Dedifferentiated amniotic fluid mesenchymal stem cell (primary cell): Measurements from ENCODE around the gene KREMEN1.

Experiments
- DNase-seq: peaks from one replicate; pipeline ENCODE4 v3.0.0-alpha.2; 2016; ENCODE audit errors: extremely low spot score

The KREMEN1 gene

DNA sequence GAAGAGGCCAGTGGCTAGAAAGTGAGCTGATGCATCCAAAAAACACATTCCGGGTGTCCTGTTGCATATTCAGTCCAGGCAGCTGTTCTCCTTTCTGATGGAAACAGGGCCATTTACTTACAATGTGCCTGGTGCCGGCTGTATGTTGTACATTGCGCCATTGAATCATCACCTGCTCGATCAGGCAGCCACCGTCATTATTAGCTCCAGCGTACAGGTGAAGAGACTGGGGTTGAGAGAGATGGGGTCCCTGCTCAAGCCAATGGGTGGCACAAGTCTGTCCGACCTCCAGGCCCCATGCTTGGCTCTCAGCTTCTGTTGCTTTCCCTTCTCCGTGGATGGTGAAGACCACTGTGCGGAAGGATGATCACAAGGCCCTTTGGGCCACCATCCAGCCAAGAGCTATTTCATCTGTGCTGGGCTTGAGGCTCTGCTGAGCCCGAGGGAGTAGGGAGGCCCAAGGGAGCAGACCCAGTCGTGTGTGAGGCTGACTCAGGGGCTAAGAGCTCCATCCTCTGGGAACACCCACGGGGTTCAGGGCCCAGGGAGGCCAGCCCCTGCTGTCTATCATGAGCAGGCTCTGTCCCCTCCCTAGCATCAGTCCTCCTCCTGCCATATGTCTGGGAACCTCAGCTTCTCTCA lies 112.1 kb downstream of the KREMEN1 start:
- DNase-seq, result no peak

DNA sequence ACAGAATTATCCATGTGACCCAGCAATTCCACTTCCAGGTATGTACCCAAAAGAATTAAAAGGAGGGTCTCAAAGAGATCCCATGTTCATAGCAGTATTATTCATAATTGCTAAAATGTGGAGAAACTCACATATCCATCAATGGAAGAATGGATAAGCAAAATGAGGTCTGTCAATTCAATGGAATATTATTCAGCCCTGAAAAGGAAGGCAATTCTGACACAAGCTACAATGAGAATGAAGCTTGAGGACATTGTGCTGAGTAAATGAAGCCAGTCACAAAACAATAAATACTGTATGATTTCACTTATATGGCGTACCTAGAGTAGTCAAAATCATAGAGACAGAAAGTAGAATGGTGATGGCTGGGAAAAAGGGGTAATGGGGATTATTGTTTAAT lies 113.5 kb downstream of the KREMEN1 start:
- DNase-seq, result no peak

DNA sequence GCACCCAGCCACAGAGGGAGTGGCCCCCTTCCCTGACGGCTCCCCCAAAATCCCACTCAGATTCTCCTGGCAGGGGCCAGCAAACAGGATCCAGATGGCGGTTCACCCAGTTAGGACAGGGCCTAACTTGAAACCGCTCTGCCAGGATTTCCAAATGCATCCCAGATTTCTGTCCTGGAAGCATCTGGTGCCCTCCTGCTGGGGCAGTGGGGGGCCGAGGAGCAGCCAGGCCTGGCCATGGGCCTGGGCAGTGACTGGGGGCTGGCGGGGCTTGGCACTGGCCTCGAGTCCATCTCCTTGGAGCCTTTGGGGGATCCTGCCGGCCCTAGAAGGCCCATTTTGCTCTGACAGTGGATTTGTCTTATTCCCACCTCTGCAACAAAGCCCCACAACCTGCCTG lies 115.0 kb downstream of the KREMEN1 start:
- DNase-seq, result no peak

DNA sequence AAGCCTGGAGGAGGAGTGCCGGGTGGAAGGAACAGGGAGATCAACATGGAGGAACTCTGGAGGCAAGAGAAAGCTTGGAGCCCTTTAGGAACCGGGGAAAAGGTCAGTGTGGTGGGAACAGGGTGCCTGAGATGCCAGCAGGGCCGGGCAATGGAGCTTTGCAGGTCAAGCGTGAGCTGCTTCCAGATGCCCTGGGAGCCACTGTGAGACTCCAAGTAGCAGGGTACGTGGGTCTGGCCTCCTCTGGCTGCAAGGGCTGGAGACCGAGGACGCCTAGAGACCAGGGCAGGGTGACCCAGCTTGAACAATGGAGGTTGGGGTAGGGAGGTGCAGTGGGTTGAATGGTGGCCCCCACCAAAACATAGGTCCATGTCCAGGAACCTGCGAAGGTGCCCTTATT lies 117.2 kb downstream of the KREMEN1 start:
- no peak for DNase-seq

DNA sequence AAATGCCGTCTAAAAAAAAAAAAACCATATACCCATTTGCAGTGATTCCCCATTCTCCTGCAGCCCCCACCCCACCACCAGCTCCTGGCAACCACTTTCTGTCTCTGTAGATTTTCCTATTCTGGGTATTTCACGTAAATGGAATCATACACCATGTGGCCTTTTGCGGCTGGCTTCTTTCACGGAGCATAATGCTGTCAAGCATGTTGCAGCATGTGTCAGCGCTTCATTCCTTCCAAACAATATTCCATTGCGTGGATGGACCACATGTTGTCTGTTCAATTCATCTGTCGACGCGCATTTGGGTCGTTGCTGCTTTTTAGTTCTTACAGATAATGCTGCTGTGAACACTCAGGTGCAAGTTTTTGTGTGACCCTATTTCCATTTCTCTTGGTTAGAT lies 118.1 kb downstream of the KREMEN1 start:
- DNase-seq, result no peak

DNA sequence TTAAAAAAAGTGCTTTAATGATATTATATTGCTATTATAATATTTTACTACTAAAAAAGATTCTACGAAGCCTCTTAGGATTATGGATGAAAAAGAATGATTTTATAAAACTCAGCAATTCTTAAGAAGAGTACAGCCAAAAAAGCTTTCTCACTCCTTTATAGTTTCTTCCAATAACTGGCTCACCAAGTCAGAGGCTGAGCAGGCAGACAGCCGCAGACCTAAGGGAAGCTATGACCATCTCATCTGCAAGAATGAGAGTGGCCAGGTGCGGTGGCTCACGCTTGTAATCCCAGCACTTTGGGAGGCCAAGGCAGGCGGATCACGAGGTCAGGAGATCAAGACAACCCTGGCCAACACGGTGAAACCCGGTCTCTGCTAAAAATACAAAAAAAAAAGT lies 120.2 kb downstream of the KREMEN1 start:
- no peak for DNase-seq

DNA sequence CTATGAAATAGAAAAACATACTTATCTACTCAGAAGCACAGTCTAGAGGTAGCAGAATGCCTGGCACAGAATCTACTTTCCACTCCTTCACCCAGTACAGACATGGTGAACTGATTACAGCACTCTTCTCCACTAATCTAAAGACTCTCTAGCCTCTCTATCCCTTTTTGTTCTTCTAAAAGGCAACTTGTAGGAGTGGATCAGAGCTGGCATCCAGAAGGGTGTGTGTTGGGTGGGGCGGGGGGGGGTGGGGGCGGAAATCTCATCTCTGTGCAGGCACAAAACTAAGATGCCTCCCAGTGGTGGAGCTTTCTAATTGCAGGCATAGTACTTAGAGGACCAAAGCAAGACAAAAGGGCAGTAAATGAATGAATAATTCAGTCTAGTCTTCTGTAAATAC lies 121.3 kb downstream of the KREMEN1 start:
- DNase-seq, result no peak

DNA sequence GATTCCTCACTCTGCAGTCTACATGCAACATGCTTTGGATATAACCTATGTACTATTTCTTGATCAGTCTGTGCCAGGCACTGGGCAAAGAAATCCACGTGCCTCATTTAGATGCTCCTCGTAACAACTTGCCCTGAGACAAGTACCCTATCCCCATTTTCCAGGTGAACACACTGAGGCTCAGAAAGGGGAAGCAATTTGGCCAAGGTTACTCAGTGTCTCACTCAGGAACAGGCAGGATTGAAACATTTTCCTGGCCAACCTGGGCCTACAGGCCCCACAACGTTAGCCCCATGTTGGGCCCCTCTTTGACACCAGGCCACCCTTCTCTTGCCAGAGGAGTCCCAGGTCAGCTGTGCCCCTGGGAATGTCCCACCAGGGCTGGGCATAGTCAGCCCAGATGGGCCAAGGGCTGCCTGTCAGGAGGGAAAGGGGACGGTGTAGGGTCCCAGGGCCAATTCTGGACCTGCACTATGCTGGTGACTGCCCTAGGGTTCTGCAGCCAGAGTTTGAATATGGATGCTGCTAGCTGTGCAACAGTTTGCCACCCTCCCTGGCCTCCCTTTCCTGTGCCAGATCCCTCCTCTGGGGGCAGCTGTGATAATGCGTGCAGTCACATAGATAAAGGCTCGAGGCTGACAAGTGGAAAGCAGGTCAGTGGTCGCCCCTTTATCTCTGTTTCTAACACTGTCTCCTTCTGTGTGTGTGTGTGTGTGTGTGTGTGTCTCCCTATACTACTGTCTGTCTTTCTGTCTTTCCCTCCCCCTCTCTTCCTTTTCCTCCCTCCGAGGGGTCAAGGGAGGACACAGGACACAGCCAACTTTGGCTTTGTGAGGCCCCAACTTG lies 122.5 kb downstream of the KREMEN1 start:
- no peak for DNase-seq

DNA sequence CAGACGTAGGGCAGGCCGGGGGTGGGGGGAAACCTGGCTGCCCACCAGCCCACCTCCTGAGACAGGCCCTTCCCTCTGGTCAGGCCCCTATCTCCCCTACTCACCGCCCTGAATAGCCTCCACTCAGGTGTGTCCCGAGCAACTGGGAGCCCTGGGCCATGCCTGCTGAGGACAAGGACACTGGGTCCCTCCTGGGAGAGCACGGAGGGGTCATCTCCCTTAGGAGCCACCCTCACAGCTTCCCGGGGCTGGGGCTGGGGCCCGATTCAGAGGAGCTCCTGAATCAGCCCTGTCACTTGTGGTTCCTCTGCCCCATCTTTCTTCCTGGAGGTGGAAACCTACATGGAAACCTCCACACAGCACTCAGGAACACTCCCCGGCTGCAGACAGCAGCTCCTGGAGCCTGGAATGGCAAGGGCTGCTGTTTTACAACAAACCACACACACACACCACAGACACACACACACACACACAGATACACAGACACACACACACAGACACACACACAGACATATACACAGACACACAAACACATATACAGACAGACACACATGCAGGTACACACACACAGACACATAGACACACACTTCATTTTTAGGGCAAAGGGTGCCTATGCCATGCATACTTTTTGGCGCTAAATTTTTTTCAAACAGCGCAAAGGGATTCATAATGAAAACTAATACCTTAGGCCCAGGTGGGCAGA lies 123.3 kb downstream of the KREMEN1 start:
- DNase-seq, result no peak

DNA sequence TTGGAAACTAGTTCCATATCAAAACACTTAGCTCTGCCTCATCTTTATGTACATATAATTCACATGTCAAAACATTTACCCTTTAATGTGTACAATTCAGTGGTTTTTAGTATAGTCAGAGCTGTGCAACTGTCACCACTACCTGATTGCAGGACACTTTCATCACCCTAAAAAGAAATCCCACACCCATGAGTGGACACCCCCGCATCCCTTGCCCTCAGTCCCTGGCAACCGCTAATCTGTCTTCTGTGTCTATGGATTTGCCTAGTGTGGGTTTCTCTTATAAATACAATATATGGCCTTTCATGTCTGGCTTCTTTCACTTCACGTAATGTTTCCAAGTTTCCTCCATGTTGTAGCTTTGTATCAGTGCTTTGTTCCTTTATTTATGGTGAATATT lies 124.3 kb downstream of the KREMEN1 start:
- DNase-seq, result no peak

DNA sequence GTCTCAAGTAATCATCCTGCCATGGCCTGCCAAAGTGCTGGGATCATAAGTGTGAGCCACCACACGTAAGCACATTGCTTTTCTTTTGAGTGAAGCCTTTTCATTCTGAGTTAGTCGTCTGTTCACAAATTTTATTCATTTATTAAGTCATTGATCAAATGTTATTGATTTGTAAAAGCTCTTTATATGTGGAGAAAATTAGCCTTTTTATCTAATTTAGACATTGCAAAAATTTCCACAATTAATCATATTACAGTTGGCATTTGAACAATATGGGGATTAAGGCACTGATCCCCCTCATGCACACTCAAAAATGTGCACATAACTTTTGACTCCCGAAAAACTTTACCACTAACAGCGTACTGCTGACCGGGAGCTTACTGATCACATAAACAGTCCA lies 125.4 kb downstream of the KREMEN1 start:
- DNase-seq, result no peak

DNA sequence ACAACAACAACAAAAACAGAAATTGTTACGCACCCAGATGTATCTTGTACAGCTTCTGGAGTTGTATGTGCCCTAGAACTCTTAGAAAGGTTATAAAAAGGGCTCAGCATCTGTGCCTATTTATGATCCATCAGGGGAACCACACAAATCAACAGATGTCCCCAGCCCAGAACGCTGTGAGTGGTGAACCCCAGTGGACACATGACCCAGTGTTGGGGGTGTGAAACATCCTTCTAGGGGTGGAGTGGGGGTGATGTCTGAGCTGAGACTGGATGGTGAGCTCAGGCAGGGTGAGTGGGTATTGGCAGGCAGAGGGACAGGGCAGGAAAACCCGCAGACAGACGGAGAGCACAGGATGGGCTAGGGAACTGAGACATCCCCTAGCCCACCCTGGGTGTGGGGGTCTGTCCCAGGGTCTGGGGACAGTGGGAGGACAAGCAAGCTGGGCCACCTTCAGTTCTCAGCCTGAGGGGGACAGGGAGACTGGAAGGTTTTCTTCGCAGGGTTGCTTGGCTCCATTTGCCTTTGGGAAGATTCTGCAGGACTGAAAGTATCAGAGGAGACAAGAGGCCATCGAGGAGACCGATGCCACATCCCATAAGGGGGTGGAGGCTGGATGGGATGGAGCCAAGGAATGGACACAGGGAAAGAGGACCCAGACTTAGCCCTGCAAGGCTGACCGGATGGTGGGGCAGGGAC lies 127.0 kb downstream of the KREMEN1 start:
- no peak for DNase-seq

DNA sequence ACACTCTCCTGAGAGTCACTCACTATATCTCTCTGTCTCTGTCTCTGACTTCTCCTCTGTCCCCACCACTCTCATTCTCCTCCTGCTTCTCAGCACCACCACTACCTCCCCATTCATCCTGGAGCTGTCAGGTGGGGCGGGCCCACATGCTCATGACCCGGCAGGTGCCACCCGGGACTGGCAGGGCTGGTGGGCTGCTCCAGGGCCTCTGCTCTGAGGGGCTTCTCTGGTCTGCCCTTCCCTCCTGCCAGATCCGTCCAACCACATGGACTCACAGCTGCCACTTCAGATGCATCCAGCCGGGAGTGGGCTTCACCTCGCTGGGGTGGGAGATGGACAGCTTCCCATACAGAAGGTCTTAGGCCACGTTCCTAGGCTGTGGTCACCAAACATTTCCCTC lies 128.1 kb downstream of the KREMEN1 start:
- no peak for DNase-seq

DNA sequence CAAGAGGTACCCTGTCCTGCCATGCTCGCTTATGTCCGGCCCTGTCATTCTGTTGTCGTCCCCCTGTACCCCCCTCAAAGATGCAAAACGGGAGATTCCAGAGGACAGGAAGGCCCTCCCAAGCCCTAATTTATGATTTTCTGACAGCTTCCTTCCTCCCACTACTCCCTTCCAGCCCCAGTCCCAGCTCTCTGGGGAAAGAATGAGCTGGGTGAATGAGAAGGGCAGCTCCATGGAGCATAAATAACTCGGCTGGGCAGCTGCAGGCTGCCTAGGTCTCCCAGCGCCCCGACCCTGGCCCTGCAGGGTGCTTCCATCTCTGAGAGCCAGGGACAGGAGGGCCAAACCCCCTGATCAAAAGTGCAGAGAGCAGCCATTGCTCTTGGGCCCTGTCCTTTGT lies 128.9 kb downstream of the KREMEN1 start:
- no peak for DNase-seq

DNA sequence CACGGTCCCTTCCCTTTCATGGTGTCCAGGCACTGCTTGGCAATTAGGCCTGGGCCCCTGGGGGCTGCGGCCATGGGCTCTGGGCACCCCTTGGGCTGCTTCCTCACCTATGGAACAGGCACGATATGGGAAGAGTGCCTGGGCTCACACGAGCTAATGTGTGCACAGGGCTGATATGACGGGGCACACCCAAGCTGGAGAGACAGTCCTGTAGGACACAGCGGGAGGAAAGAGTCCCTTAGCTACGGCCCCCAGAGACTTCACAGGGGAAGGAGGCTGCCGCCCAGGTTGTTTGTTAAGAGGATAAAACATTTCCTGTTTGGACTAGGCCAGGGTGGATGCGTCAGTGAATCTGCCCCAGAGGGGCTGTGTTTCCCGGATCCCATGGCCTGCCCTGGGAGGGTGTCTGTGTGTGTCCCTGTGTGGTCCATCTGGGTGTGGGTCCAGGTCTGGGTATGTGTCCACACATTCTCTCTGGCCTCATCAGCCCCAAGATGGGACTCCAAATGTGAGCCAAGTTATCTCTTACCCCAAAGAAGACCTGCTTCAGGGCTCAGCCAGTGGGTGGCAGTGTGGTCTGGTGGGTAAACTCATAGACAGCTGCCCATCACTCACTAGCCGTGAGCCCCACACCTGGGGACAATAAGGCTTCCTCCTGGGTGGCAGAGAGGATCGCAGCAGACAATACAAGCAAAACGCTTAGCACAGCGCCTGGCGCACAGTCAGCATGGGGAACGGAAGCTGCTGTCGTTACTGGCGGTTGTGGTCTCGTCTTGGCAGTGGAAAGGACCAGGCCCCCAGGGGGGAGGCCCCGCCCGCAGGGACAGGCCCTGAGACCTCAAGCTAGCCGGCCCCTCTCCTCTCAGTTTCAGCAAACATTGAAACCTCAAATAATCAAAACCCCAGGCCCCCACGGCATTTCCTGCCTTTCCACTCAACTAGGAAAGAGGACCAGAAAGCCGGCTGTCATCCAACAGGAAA lies 129.7 kb downstream of the KREMEN1 start:
- DNase-seq, result no peak

DNA sequence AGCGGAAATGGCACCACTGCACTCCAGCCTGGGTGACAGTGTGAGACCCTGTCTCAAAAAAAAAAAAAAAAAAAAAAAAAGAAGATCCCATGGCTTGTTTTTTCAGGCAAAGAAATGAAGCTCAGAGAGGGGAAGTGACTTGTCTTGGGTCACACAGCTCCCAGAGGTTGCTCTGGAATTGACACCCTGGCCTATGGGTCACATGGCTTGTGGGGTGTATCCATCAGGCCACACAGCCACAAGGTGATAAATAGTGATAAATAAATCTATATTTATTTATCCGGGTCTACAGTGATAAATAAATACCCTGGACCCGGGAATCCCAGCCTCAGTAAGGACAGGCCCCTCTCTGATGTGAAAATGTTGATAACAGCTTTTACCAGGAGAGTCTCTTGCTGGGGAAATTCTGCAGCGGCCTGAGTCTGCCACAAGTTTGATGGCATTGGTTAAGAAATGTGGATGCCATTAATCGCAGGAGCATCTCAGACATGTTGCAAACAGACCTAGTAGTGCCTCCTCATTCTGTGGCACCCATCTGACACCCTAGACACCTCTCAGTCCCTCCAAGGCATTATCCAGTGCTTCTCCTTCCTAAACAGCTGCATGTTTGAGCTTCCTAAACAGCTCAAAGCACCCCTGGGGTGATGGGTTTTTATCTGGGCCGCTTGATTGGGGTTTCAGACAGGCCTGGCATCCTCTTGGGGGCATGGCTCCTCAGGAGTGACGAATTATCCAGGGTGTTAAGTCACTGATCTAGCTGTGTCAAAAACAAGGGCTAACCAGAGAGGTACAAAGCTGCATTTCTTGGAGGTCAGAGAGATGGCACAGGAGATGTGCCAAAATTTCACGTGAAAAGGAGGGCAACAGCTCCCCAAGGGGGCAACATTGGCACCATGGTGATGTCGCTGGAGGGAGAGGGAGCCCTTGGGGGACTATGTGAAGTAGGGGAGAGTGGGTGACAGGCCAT lies 130.9 kb downstream of the KREMEN1 start:
- DNase-seq, result no peak

DNA sequence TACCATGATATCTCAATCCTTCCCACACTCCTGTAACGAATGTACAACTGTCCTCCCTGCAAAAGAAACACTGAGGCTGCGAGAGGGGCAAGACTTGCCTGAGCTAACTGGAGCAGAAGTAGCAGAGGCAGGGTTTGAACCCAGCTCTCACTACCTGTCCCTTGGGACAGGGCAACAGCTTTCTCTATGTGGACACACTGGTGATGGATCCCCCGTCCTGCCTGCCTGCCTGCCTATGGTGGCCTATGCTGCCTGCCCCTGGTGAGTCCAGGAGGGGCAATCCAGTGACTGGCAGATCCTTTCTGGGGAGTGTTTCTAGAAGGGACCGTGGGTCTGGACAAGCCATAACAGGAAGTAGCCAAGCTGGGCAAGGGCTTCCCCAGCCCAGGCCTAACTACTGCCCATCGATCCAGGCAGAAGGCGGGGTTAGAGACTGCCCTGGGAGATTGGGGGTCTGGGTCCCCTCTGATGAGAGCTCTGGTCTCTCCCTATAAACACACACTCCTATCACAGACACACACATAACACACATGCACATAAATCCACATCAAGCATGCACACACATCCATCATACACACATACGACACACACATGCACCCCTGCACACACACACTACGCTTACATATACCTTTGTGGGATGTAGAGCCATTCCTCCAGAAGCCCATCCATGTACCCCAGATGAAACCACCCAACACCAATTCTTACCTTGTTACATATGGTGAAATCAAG lies 131.8 kb downstream of the KREMEN1 start:
- DNase-seq, result no peak

DNA sequence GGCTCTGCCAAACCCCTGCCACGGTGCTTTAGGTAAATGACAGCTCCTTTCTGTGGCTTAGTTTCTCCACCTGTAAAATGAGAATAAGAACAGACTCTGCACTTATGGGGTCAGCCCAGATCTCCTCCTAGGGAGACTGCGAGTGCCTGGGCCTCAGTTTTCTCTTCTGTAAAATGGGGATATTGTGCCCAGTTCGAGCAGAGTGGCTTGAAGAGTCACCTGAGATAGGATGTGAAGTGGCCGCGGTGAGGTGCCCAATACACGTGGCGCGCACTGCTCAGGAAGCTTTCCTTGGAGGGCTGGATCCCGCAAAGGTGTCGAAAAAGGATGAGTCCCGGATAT lies 132.4 kb downstream of the KREMEN1 start:
- DNase-seq, result no peak

DNA sequence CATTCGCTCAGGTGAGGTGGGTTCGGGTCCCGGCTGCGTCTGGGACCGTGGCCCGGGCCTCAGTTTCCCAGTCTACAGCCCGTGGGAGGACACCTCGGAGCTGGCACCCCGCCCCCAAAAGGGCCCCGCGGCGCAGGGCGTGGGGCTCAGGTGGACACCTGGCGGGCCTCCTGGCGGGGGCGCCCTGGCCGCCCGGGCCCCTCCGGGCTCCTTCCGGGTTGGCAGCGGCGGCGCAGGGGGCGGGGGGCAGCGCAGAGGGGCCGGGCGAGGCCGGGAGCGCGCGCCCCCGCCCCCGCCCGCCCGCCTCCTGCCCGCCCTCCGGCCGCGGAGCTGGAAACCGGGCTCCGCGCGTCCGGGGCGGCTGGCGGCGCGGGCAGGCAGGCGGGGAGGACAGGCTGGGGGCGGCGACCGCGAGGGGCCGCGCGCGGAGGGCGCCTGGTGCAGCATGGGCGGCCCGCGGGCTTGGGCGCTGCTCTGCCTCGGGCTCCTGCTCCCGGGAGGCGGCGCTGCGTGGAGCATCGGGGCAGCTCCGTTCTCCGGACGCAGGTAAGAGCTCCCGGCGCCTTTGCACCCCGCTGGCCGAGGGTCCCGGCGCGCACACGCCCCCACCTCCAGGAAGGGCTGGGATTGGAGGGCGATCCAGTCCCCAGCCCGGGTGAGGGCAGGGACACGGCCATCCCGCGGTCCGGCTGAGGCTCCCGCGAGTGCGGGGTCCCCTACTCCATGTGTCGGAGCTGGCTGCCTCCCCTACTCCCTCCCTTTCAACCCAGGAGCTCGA lies 132.9 kb downstream of the KREMEN1 start, which contains the start of gene EMID1:
Gene EMID1, plus strand, starts transcription at position 303 of the 778 bp plus-strand sequence. Its CDS starts 143 bp downstream, at position 446.
- DNase-seq, result no peak
